HepG2 (cell line): ENCODE measurements around the gene CLASP1. TPM values are rescaled to one million over a fixed set of nuclear protein-coding genes. Genes with fewer than 3 reads are reported as not detected.

Experiments used
- ATAC-seq: fragments of 200-7000 bp; cut with Tn5 transposase; 3 replicates; pipeline ENCODE4 v1.9.1; 2020; ENCODE audit warnings: mild to moderate bottlenecking, moderate library complexity
- BruUV-seq: library from RNA; stranded (reverse); fragments of 400-500 nt; replicated peaks from 2 replicates; lab custom pipeline; 2021; lab: Mats Ljungman, UMichigan
- CTCF ChIA-PET: fragments of 300-600 bp; formaldehyde crosslinking; extraction: SDS; loops from one replicate; lab custom pipeline; 2021; ENCODE audit warnings: low total read pairs, inconsistent platforms, low intra/inter-chr PET ratio; lab: Yijun Ruan, JAX
- POLR2A ChIA-PET: fragments of 350-600 bp; sonication (Branson Sonifier 250); formaldehyde crosslinking; loops from one replicate; lab custom pipeline; 2020; ENCODE audit warnings: antibody characterized with exemption, inconsistent platforms; lab: Yijun Ruan, JAX
- DNase-seq: peaks from one replicate; pipeline ENCODE4 v3.0.0-alpha.2; 2015; ENCODE audit warnings: low spot score
- FAIRE-seq: peaks from 3 replicates; lab custom pipeline; 2011; peaks lifted over from hg19 to GRCh38; lab: Jason Lieb, UNC
- H2AFZ ChIP-seq: one replicate; pipeline ENCODE4 v1.6.1; 2011; ENCODE audit warnings: low read length, inconsistent platforms
- H3K27ac ChIP-seq: fragments of 300-600 bp; 3 replicates; pipeline ENCODE4 v1.8.0; 2011; ENCODE audit warnings: mixed run types, mild to moderate bottlenecking, mixed read lengths, low read length, inconsistent platforms; ENCODE audit not compliant: insufficient read depth; ENCODE audit errors: extremely low read length
- H3K27me3 ChIP-seq, 2 experiments: fragments of 200-600 bp in 1 of 2; 2 replicates in 1 of 2; 3 replicates in 1 of 2; pipeline versions ENCODE4 v1.6.0 to v1.8.0; 2011; ENCODE audit warnings: low read length in 2 of 2, mild to moderate bottlenecking in 2 of 2, moderate library complexity in 2 of 2, inconsistent platforms in 1 of 2; ENCODE audit not compliant: insufficient read depth in 2 of 2, control insufficient read depth in 1 of 2
- H3K36me3 ChIP-seq, 2 experiments: fragments of 200-600 bp in 1 of 2; replicated peaks in 1 of 2; 2 replicates in 1 of 2; 3 replicates in 1 of 2; pipeline versions ENCODE4 v1.5.1 to v1.8.0; 2011; ENCODE audit warnings: low read length in 2 of 2, inconsistent platforms in 1 of 2; ENCODE audit not compliant: insufficient read depth in 2 of 2, control insufficient read depth in 1 of 2
- H3K4me1 ChIP-seq: 2 replicates; pipeline ENCODE4 v1.5.1; 2012; ENCODE audit warnings: low read length, inconsistent platforms; ENCODE audit not compliant: insufficient read depth
- H3K4me2 ChIP-seq: 2 replicates; pipeline ENCODE4 v1.6.0; 2011; ENCODE audit warnings: low read depth, low read length, inconsistent platforms
- H3K4me3 ChIP-seq, 3 experiments: fragments of 200-600 bp in 1 of 3; sonication (generic), shearing (Covaris generic) in 1 of 3; replicated peaks in 1 of 3; 2 replicates each; pipeline ENCODE4 v1.5.1; 2011 to 2016; ENCODE audit warnings: low read length in 3 of 3, inconsistent platforms in 2 of 3, low read depth in 2 of 3, mild to moderate bottlenecking in 2 of 3, control low read depth in 1 of 3, mixed read lengths in 1 of 3; ENCODE audit not compliant: insufficient read depth in 1 of 3
- H3K79me2 ChIP-seq: one replicate; pipeline ENCODE4 v1.6.1; 2011; ENCODE audit warnings: low read length, inconsistent platforms; ENCODE audit not compliant: insufficient read depth
- H3K9ac ChIP-seq: 2 replicates; pipeline ENCODE4 v1.6.0; 2011; ENCODE audit warnings: mild to moderate bottlenecking, low read depth, low read length, inconsistent platforms; ENCODE audit not compliant: insufficient read depth
- H3K9me3 ChIP-seq: 2 replicates; pipeline ENCODE4 v1.5.1; 2012; ENCODE audit warnings: mild to moderate bottlenecking, low read length
- H4K20me1 ChIP-seq: 2 replicates; pipeline ENCODE4 v1.6.0; 2011; ENCODE audit warnings: inconsistent platforms, mild to moderate bottlenecking, low read length, moderate library complexity; ENCODE audit not compliant: insufficient read depth
- ARID3A ChIP-seq: IDR thresholded peaks from 2 replicates; pipeline ENCODE4 v1.6.1; 2012; ENCODE audit warnings: low read depth, low read length, improper control_type of control experiment
- CREB3 ChIP-seq: sonication (generic); formaldehyde crosslinking; IDR thresholded peaks from 2 replicates; pipeline ENCODE4 v1.5.0; 2020; ENCODE audit warnings: missing genetic modification reagents
- ELF1 ChIP-seq: sonication (generic); formaldehyde crosslinking; IDR thresholded peaks from 2 replicates; pipeline ENCODE4 v1.4.0; 2020; ENCODE audit warnings: missing genetic modification reagents
- ERF ChIP-seq: IDR thresholded peaks from 2 replicates; pipeline ENCODE4 v1.6.1; 2018; ENCODE audit warnings: missing biosample characterization, missing genetic modification reagents
- EZH2 ChIP-seq: conservative IDR thresholded peaks from 2 replicates; pipeline ENCODE4 v1.6.1; 2012; ENCODE audit warnings: mild to moderate bottlenecking, low read depth, low read length, moderate library complexity
- KMT2A ChIP-seq: sonication (generic); formaldehyde crosslinking; IDR thresholded peaks from 2 replicates; pipeline ENCODE4 v1.4.0; 2020; ENCODE audit warnings: missing genetic modification reagents
- MAF1 ChIP-seq: sonication (generic); formaldehyde crosslinking; IDR thresholded peaks from 2 replicates; pipeline ENCODE4 v1.5.0; 2020; ENCODE audit warnings: missing genetic modification reagents, borderline replicate concordance
- MEF2D ChIP-seq: sonication (generic); formaldehyde crosslinking; IDR thresholded peaks from 2 replicates; pipeline ENCODE4 v1.5.1; 2020; ENCODE audit warnings: mild to moderate bottlenecking, missing genetic modification reagents
- NR2F6 ChIP-seq, 2 experiments: IDR thresholded peaks; 2 replicates each; pipeline ENCODE4 v1.6.1; 2016; ENCODE audit warnings: antibody characterized with exemption in 1 of 2, mild to moderate bottlenecking in 1 of 2
- PCBP2 ChIP-seq: fragments of 200-400 bp; formaldehyde crosslinking; optimal IDR thresholded peaks from 2 replicates; pipeline ENCODE3; 2018; ENCODE audit warnings: low read length, low read depth; ENCODE audit not compliant: poor library complexity, severe bottlenecking
- RORA ChIP-seq: sonication (generic); formaldehyde crosslinking; IDR thresholded peaks from 2 replicates; pipeline ENCODE4 v1.5.0; 2020; ENCODE audit warnings: mild to moderate bottlenecking, missing genetic modification reagents, moderate library complexity
- SMARCC2 ChIP-seq: fragments of 450-650 bp; IDR thresholded peaks from 2 replicates; pipeline ENCODE4 v1.6.1; 2017; ENCODE audit warnings: antibody characterized with exemption, mild to moderate bottlenecking
- ZNF546 ChIP-seq: sonication (generic); formaldehyde crosslinking; conservative IDR thresholded peaks from 2 replicates; pipeline ENCODE4 v1.8.1; 2023; ENCODE audit warnings: mild to moderate bottlenecking, missing genetic modification reagents
- ZNF839 ChIP-seq: sonication (generic); formaldehyde crosslinking; IDR thresholded peaks from 2 replicates; pipeline ENCODE4 v1.4.0; 2020; ENCODE audit warnings: missing genetic modification reagents, mild to moderate bottlenecking, borderline replicate concordance
- WGBS: methylation state at CpG from one replicate; pipeline ENCODE4 v1.1.6; 2017; ENCODE audit warnings: low lambda C conversion rate; 5-methylcytosine and 5-hydroxymethylcytosine counted together
- in situ Hi-C: cut with HindIII; loops from 2 replicates; pipeline ENCODE4 v1.10.0; 2017; ENCODE audit warnings: low pct_unique_long_range_greater_than_20kb; ENCODE audit not compliant: extremely low pct_ligation_motif_present
- intact Hi-C: fragments of 100-400 bp; cut with micrococcal nuclease; formaldehyde crosslinking; loops from one replicate; pipeline ENCODE4 v1.10.0; 2022; ENCODE audit not compliant: unreplicated experiment
- polyA plus RNA-seq, 8 experiments: library from polyadenylated mRNA; depleted of rRNA in 3 of 8; stranded (reverse) in 7 of 8; unstranded in 1 of 8; fragments of >200 nt; fragmentation: Illumina TruSeq in 4 of 8; extraction: Trizol in 4 of 8; gene quantifications; 2 replicates each; pipeline versions ENCODE4 v1.2.1 to v1.2.3, GENCODE V29; 2011 to 2016; ENCODE audit warnings: low read depth in 4 of 8, missing spikeins in 1 of 8, mixed read lengths in 1 of 8; ENCODE audit not compliant: insufficient read depth in 1 of 8
- total RNA-seq, 5 experiments: library from RNA; depleted of rRNA; stranded (reverse); fragments of >200 nt; fragmentation: Illumina TruSeq; extraction: Trizol; gene quantifications; 2 replicates each; pipeline ENCODE4 v1.2.3, GENCODE V29; 2016; ENCODE audit warnings: low read depth in 1 of 5
- TF ChIP-seq, protein P1 (sequence below): sonication (generic); formaldehyde crosslinking; IDR thresholded peaks from 2 replicates; pipeline ENCODE4 v1.9.0; 2021; ENCODE audit warnings: mild to moderate bottlenecking, missing genetic modification reagents
- TF ChIP-seq, protein P2 (sequence below): sonication (generic); formaldehyde crosslinking; IDR thresholded peaks from 2 replicates; pipeline ENCODE4 v1.8.1; 2022; ENCODE audit warnings: mild to moderate bottlenecking, missing genetic modification reagents

Gene CLASP1
- total and polyA plus RNA-seq, 2 of the 13 experiments (the other 11 are each of a cell fraction or from before 2014, with no cell fraction given): 11.7 to 47.9 TPM

DNA sequence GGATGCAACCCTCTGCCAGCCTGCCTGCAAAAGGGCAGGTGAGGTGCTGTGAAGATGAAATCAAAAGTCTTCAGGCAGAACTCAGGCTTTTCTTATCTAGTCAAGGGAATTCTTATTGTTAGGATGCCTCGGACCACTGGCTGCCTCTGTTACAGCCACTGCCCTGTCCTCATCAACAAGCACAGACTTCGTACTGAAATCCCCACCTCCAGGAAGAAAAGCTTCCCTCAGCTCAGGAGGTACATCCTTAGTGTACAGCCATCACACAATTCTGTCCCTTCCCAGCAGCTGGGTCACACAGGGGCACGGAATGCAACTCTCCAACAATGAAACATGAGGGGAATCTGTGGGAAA lies 128.6 kb downstream of the CLASP1 start:
- TF ChIP-seq ARID3A (no peak), EZH2 (no peak), ERF (no peak), SMARCC2 (no peak), ZNF839 (no peak), MAF1 (CRISPR knock-in tag) (no peak), RORA (CRISPR knock-in tag) (no peak), NR2F6 (IDR thresholded peaks at IDR 0.05) (no peak), NR2F6 (CRISPR knock-in tag; IDR thresholded peaks at IDR 0.05) (no peak), ELF1 (no peak), PCBP2 (no peak), KMT2A (CRISPR knock-in tag) (no peak), MEF2D (CRISPR knock-in tag) (no peak), CREB3 (no peak), ZNF546 (CRISPR knock-in tag) (no peak)
- TF ChIP-seq, protein P1, sequence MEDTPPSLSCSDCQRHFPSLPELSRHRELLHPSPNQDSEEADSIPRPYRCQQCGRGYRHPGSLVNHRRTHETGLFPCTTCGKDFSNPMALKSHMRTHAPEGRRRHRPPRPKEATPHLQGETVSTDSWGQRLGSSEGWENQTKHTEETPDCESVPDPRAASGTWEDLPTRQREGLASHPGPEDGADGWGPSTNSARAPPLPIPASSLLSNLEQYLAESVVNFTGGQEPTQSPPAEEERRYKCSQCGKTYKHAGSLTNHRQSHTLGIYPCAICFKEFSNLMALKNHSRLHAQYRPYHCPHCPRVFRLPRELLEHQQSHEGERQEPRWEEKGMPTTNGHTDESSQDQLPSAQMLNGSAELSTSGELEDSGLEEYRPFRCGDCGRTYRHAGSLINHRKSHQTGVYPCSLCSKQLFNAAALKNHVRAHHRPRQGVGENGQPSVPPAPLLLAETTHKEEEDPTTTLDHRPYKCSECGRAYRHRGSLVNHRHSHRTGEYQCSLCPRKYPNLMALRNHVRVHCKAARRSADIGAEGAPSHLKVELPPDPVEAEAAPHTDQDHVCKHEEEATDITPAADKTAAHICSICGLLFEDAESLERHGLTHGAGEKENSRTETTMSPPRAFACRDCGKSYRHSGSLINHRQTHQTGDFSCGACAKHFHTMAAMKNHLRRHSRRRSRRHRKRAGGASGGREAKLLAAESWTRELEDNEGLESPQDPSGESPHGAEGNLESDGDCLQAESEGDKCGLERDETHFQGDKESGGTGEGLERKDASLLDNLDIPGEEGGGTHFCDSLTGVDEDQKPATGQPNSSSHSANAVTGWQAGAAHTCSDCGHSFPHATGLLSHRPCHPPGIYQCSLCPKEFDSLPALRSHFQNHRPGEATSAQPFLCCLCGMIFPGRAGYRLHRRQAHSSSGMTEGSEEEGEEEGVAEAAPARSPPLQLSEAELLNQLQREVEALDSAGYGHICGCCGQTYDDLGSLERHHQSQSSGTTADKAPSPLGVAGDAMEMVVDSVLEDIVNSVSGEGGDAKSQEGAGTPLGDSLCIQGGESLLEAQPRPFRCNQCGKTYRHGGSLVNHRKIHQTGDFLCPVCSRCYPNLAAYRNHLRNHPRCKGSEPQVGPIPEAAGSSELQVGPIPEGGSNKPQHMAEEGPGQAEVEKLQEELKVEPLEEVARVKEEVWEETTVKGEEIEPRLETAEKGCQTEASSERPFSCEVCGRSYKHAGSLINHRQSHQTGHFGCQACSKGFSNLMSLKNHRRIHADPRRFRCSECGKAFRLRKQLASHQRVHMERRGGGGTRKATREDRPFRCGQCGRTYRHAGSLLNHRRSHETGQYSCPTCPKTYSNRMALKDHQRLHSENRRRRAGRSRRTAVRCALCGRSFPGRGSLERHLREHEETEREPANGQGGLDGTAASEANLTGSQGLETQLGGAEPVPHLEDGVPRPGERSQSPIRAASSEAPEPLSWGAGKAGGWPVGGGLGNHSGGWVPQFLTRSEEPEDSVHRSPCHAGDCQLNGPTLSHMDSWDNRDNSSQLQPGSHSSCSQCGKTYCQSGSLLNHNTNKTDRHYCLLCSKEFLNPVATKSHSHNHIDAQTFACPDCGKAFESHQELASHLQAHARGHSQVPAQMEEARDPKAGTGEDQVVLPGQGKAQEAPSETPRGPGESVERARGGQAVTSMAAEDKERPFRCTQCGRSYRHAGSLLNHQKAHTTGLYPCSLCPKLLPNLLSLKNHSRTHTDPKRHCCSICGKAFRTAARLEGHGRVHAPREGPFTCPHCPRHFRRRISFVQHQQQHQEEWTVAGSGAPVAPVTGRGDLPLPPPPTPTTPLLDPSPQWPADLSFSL (CRISPR knock-in tag): no peak
- TF ChIP-seq, protein P2, sequence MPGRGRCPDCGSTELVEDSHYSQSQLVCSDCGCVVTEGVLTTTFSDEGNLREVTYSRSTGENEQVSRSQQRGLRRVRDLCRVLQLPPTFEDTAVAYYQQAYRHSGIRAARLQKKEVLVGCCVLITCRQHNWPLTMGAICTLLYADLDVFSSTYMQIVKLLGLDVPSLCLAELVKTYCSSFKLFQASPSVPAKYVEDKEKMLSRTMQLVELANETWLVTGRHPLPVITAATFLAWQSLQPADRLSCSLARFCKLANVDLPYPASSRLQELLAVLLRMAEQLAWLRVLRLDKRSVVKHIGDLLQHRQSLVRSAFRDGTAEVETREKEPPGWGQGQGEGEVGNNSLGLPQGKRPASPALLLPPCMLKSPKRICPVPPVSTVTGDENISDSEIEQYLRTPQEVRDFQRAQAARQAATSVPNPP (CRISPR knock-in tag): no peak
- TF ChIP-seq, all 625 proteins: peak for 0
- 96% methylated on average over 3 of the region's 3 CpGs for WGBS
- DNase-seq (no peak), FAIRE-seq (no peak), ATAC-seq (no peak)
- Histone ChIP-seq H3K27ac (no peak overlapping the region), H4K20me1 (no peaks in the 10 kb centered on the region; the same call in 1 of the 2 replicates), H3K79me2 (no peaks in the 10 kb centered on the region), H3K9ac (no peak overlapping the region), H3K4me1 (no peaks in the 10 kb centered on the region), H2AFZ (no peak overlapping the region), H3K9me3 (no peaks in the 10 kb centered on the region), H3K27me3 (no peaks in the 10 kb centered on the region), H3K4me2 (no peak overlapping the region), H3K4me3 (no peak overlapping the region), H3K36me3 (peaks cover 19 to 73% of the 10 kb centered on the region in 2 experiments)
- no TSS peak for BruUV-seq
- in situ Hi-C loops (no loop called here), intact Hi-C loops (no loop called here)
- POLR2A ChIA-PET: interaction anchor here (4.6 kb wide), 1 partner anchor 10 kb away, joined by 22 read pairs; the partner anchor contains the start of gene RNU4ATAC
- CTCF ChIA-PET: no interaction called here
